HG03159 (cell line): ENCODE data around the gene HUNK.

Experiments used
- ATAC-seq: cut with Tn5 transposase; IDR thresholded peaks from one replicate; pipeline ENCODE4 v1.9.1; 2021; ENCODE audit warnings: mild to moderate bottlenecking, moderate library complexity; ENCODE audit not compliant: unreplicated experiment

The HUNK gene

GRCh38 chr21:31894457-31894856 is 21.6 kb downstream of the HUNK start:
- no peak for ATAC-seq

GRCh38 chr21:31895077-31895835 is 22.4 kb downstream of the HUNK start:
- no peak for ATAC-seq

DNA sequence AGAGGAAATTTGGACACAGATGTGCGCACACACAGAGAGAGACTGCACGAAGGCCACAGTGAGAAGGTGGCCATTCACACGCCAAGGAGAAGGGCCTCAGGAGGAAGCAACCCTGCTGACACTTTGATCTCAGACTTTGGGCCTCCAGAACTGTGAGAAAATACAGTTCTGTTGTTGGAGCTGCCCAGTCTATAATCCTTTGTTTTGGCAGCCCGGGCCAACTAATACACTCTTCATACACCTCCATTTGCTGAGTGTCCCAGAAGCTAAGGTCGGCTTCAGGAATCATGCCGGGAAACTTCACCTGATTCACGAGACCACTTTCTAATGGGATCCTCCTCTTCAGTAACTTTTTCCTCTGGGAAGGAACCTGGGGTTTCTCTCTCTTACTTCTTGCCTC is 23.2 kb downstream of the HUNK start:
- ATAC-seq = no peak

DNA sequence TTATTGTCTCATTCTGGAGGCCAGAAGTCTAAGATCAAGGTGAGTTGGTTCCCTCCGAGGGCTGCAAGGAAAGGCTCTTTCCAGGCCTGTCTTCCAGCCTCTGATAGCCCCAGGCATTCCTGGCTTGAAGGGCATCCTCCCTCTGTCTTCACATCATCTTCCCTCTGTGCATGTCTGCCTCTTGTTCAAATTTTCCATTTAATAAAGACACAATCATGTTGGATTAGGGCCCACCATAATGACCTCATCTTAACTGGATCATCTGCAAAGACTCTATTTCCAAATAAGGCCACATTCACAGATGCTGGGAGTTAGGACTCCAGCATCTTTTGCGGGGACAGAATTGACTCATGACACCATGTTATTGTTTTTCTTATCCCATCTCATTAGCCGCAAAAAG is 24.5 kb downstream of the HUNK start:
- no peak for ATAC-seq

DNA sequence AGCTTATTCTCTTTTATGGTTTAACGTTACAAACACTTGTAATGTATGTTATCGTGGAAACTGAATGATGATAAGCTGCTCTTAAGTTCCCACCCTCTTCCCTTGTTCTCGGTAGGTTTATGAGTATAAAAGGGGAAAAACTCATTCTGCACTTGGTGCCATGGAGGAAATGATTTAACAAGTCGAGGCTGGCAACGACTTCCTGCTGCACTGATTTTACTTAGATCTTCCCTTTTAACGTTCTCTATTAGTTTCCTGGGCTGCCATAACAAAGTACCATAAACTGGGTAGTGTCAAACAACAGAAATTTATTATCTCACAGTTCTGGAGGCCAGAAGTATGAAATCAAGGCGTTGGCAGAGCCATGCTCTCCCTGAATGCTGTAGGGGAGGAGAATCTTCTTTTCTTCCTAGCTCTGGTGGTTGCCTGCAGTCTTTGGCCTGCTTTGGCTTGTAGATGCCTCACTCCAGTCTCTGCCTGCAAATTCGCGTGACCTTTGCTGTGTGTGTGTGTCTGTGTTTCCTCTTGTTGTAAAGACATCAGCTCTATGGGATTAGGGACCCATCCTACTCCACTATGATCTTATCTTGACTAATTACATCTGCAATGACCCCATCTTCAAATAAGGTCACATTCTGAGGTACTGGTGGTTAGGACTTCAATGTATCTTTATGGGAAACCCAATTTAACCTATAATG is 26.3 kb downstream of the HUNK start:
- ATAC-seq = no peak

DNA sequence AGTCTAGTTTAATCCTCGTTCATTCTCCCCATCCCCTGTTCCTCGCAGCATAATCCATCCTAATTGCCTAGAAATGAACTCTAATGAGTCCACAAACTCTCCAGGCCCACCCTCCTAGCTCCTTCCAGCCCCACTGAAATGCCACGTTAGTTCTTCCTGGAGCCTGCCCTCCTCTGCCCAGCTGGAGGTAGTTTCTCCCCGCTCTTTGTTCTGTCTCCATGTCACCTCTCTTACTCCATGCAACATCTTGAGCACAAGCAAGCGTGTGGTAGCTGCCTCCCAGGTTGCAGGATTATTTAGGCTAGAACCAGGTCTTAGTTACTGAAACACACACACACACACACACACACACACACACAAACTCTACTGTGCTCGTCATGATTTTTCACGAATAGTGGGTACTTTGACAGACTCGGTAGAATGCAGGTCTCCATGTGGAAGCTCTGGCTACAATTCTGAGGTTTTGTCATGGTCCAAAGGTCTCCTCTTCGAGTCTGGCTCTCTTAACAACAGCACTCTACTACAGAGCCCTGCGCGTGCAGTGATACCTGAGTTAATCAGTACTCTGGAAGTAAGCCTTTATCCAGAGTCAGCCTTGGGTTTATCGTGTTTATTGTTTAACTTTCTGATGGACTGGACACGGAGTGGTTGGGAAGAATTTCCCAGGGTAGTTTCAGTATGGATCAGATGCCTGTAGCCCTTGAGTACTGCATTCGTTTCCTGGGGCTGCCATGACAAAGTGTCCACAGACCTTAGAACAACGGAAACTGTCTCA is 27.5 kb downstream of the HUNK start:
- no peak for ATAC-seq

DNA sequence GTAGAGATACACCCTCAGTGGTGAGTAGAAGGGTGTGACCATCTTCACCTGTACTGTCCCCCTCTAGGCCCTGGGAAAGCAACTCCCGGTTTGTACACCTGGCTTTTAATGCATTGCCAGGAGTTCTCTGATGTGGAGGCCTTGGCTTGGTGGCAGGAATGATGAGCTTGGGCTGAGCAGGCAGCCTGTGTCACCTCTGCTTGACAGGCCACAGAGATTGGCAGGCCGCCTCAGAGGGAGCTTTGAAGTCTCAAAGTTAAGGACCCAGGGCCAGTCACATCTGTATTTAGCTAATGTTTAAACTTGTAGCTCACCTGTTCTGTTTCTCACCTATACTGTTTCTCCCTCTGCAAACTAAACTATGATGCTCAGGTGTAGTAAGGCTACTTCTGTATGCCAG is 28.5 kb downstream of the HUNK start:
- ATAC-seq = no peak

DNA sequence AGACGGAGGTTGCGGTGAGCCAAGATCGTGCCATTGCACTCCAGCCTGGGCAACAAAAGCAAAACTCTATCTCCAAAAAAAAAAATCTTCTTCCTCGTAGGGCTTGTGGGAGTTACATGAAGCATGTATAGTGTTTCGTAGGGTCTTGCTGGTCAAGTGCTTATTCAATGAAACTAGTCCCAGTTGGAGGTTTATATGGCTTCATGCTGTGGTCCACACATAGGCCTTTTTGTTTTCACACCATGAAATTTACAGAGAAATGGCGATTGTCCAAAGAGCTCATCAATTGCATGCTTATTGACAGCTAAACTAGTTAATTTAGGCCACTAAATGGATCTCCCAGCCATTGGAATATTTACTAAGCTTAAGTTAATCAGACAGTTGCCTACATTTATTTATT is 29.6 kb downstream of the HUNK start:
- ATAC-seq = no peak

- ATAC-seq = no peak
Measured at GRCh38 chr21:31903896-31904295, 31.1 kb downstream of the HUNK start.

GRCh38 chr21:31905503-31906451 is 33.0 kb downstream of the HUNK start:
- ATAC-seq = no peak

GRCh38 chr21:31908106-31909031 is 35.5 kb downstream of the HUNK start:
- ATAC-seq = no peak

DNA sequence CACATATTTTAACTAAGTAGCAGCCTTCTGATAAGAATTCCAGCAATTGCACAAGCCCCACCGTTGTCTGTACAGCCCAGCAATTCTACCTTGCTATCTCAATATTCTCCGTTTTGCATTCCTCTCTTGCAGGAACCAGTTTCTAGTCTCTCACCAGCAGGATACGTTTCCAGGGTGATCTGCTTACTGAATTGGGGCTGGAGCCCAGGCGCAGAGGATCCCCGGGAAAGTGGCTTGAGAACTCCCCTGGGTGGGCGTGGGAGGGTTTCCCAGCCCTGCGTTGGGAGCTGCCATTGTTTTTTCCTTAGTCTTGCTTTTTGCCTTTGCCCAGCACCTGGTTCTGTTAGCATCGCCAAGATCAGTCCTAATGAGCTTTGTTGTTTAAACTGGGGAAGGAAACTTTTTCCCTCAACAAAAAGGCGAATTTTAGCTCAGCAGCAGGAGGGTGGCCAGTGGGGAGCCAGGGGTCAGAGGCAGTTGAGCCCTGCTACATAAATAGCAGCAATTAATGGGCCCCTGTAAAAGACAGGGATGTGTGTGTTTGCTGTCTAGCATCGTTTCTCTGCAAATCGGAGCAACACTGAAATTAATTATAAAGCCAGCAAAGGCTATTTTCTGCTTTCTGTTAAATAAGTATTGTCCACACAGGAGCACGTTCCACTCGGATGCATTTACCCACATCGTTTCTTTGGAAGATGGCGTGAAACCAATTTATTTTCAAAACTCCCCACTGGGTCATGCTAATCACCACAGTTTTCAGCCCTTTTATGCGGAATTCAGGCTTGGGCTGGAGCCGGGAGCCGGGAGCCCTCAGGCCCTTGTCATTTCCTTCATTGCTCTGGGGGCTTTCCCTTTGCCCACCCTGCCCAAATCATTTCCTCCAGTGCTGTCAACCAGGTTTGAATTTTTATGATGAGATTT is 36.6 kb downstream of the HUNK start:
- ATAC-seq = no peak

- no peak for ATAC-seq
Measured at GRCh38 chr21:31910074-31910470, 37.3 kb downstream of the HUNK start.

GRCh38 chr21:31911138-31911907 is 38.5 kb downstream of the HUNK start:
- ATAC-seq = no peak

DNA sequence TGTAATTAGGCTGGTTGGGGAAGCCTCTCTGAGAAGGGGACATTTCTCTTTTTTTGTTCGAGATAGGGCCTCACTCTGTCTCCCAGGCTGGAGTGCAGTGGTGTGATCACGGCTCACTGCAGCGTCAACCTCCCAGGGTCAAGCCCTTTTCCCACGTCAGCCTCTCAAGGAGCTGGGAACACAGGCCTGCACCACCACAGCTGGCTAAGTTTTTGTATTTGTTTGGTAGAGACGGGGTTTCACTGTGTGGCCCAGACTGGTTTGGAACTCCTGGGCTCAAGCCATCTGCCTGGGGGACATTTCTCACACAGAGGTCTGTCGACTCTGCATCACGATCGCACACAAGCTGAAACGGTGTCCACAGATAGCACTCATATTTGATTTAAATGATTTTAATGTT is 39.7 kb downstream of the HUNK start:
- ATAC-seq = no peak

DNA sequence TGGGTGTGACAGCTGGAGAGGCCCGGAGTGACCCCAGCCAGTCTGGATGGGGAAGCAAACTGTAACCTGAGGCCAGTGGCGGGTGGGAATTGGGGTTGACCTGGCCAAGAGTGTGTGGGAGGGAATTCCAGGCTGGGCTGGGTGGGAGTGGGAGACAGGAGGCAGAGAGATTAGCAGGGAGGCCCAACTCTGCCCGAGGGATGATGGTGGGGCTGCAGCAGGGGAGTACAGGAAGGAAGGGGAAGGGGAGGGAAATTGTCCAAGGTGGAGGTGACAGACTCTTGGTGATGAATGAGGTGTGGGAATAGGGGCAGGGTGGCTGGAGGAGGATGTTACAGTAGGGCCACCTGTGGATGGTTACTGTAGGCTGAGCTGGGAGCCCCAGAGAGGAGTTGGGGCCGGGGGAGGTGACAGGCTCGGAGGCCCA is 40.4 kb downstream of the HUNK start:
- ATAC-seq = no peak

DNA sequence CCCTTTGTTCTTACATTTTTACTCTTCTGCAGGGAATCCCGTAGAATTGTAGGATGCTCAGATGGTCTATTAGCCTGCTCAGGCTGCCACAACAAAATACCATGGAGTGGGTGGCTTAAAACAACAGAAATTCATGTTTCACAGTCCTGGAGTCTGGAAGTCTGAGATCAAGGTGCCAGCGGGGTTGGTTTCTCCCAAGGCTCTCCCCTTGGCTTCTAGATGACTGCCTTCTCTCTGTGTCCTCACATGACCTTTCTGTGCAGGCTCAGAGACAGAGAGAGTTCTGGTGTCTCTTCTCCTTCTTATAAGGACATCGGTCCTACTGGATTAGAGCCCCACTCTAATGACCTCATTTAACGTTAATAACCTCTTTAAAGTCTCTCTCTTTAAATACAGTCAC is 41.7 kb downstream of the HUNK start:
- ATAC-seq = no peak

GRCh38 chr21:31915566-31915965 is 42.7 kb downstream of the HUNK start:
- ATAC-seq = no peak
